ENCODE data around the gene LRP2BP.

DNA sequence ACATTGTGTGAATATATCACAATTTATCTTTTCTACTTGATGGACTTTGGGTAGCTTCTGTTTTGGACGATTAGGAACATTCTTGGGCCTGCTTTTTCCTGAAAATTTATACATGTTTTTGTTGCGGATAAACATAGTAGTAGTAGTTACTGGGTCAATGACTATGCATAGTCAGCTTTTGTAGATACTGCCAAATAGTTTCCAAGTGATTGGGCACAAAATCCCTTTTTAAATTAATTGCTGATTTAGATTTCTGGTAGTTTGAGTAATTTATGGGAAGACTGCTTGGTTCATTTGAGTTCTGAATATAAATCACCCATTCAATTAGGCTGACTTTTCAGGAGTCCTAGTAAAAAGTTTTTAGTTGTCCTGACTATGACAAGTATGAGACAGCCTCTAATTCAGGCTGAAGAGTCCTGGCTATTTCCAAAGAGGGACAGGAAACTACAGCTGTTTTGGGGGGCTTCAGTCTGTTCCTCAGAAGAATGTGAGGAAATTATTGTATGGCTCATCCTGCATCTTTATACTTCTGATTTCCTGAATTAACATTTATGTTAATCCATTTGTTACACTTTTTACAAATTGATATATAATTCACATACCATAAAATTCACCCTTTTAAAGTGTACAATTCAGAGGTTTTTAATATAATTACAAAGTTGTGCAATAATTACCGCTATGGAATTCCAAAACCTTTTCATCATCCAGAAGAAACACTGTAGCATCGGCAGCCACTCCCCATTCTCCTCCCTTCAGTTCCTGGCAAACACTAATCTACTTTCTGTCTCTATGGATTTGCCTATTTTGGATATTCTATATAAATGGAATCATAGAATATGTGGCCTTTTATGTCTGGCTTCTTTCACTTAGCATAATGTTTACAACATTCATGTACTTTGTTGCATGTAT is 14.2 kb downstream of the LRP2BP start:
- TF ChIP-seq, protein P1, sequence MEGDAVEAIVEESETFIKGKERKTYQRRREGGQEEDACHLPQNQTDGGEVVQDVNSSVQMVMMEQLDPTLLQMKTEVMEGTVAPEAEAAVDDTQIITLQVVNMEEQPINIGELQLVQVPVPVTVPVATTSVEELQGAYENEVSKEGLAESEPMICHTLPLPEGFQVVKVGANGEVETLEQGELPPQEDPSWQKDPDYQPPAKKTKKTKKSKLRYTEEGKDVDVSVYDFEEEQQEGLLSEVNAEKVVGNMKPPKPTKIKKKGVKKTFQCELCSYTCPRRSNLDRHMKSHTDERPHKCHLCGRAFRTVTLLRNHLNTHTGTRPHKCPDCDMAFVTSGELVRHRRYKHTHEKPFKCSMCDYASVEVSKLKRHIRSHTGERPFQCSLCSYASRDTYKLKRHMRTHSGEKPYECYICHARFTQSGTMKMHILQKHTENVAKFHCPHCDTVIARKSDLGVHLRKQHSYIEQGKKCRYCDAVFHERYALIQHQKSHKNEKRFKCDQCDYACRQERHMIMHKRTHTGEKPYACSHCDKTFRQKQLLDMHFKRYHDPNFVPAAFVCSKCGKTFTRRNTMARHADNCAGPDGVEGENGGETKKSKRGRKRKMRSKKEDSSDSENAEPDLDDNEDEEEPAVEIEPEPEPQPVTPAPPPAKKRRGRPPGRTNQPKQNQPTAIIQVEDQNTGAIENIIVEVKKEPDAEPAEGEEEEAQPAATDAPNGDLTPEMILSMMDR (conservative IDR thresholded peaks at IDR 0.05; ENCODE audit: low read length), result no peak
- no peak for TF ChIP-seq EZH2phosphoT487 (IDR thresholded peaks at IDR 0.05; ENCODE audit: borderline replicate concordance, low read depth, low read length)

Measured in OCI-LY7 (cell line).